Neural progenitor cell (in vitro differentiated cells): ENCODE measurements around the gene CHD6. TPM values are rescaled to one million over a fixed set of nuclear protein-coding genes. Genes with fewer than 3 reads are reported as not detected.
A peak's percentile ranks its signal among the peaks of the same experiment; 100 is the strongest.

Experiments used
- DNase-seq: peaks from one replicate; pipeline ENCODE4 v3.0.0-alpha.2; 2016; ENCODE audit warnings: low spot score
- H2AFZ ChIP-seq: fragments of 200-600 bp; sonication (generic); replicated peaks from 2 replicates; pipeline ENCODE4 v1.6.1; 2016; ENCODE audit warnings: antibody characterized with exemption
- H3F3A ChIP-seq: fragments of 200-600 bp; sonication (generic); 2 replicates; pipeline ENCODE4 v1.6.1; 2016; ENCODE audit warnings: antibody characterized with exemption, low read depth
- H3K27ac ChIP-seq: fragments of 200-600 bp; sonication (generic); 2 replicates; pipeline ENCODE4 v1.5.1; 2016; ENCODE audit warnings: mild to moderate bottlenecking
- H3K27me3 ChIP-seq: fragments of 200-600 bp; sonication (generic); 2 replicates; pipeline ENCODE4 v1.6.1; 2016; ENCODE audit warnings: mild to moderate bottlenecking, moderate library complexity
- H3K36me3 ChIP-seq: fragments of 200-600 bp; sonication (generic); 2 replicates; pipeline ENCODE4 v1.5.1; 2016
- H3K4me1 ChIP-seq: fragments of 200-600 bp; sonication (generic); 2 replicates; pipeline ENCODE4 v1.6.1; 2016; ENCODE audit warnings: mixed run types
- H3K4me2 ChIP-seq: fragments of 200-600 bp; sonication (generic); 2 replicates; pipeline ENCODE4 v1.6.1; 2016
- H3K4me3 ChIP-seq: fragments of 200-600 bp; sonication (generic); 2 replicates; pipeline ENCODE4 v1.5.1; 2016
- H3K79me2 ChIP-seq: fragments of 200-600 bp; sonication (generic); 2 replicates; pipeline ENCODE4 v1.6.1; 2016; ENCODE audit warnings: low read depth
- H3K9ac ChIP-seq: fragments of 200-600 bp; sonication (generic); 2 replicates; pipeline ENCODE4 v1.6.1; 2016
- H3K9me3 ChIP-seq: fragments of 200-600 bp; sonication (generic); 2 replicates; pipeline ENCODE4 v1.5.1; 2016; ENCODE audit warnings: low read depth
- H4K20me1 ChIP-seq: fragments of 200-600 bp; sonication (generic); 2 replicates; pipeline ENCODE4 v1.6.1; 2016; ENCODE audit warnings: low read depth
- H3K27ac Mint-ChIP-seq: 3 replicates; pipeline ENCODE4 v1.8.0; 2021; ENCODE audit warnings: mixed read lengths
- H3K27me3 Mint-ChIP-seq: 2 replicates; pipeline ENCODE4 v1.8.0; 2022; ENCODE audit warnings: low read depth, mild to moderate bottlenecking, inconsistent platforms, moderate library complexity, mixed read lengths; ENCODE audit not compliant: insufficient read depth
- H3K36me3 Mint-ChIP-seq: 3 replicates; pipeline ENCODE4 v1.8.0; 2021; ENCODE audit warnings: mixed read lengths
- H3K4me1 Mint-ChIP-seq: 3 replicates; pipeline ENCODE4 v1.8.0; 2021; ENCODE audit warnings: mixed read lengths
- H3K4me3 Mint-ChIP-seq: 3 replicates; pipeline ENCODE4 v1.8.0; 2021; ENCODE audit warnings: mild to moderate bottlenecking, moderate library complexity, mixed read lengths
- H3K9me3 Mint-ChIP-seq: 3 replicates; pipeline ENCODE4 v1.8.0; 2020; ENCODE audit warnings: mixed read lengths
- CTCF ChIP-seq: fragments of 200-600 bp; sonication (generic); IDR thresholded peaks from 2 replicates; pipeline ENCODE4 v1.5.1; 2017; ENCODE audit warnings: antibody characterized with exemption, mild to moderate bottlenecking
- EZH2 ChIP-seq: fragments of 200-600 bp; sonication (generic); IDR thresholded peaks from 2 replicates; pipeline ENCODE4 v1.6.1; 2017; ENCODE audit warnings: antibody characterized with exemption, mild to moderate bottlenecking, moderate library complexity
- EZH2phosphoT487 ChIP-seq: fragments of 200-600 bp; sonication (generic); IDR thresholded peaks from 2 replicates; pipeline ENCODE4 v1.6.1; 2017; ENCODE audit warnings: antibody characterized with exemption
- total RNA-seq: library from RNA; depleted of rRNA; stranded (reverse); fragments of >200 nt; gene quantifications from 2 replicates; pipeline ENCODE4 v1.2.3, GENCODE V29; 2015; ENCODE audit warnings: low replicate concordance

CHD6 gene
- total RNA-seq, 1 donor from 2014 or later = 76.1 TPM

- H3K27me3 ChIP-seq = no peaks in the 10 kb centered on the region
- no peak overlapping the region for H3K4me3 Mint-ChIP-seq
- no peak for DNase-seq
Observed at GRCh38 chr20:41655962-41656618, 37.9 kb upstream of the CHD6 start.

GRCh38 chr20:41654884-41655283 is 36.7 kb upstream of the CHD6 start:
- no peaks in the 10 kb centered on the region for H3K36me3 Mint-ChIP-seq
- H3K4me3 ChIP-seq = no peak overlapping the region
- H3K27me3 Mint-ChIP-seq = peaks cover 11% of the 10 kb centered on the region
- peak; percentile 61 for DNase-seq
- peaks cover 36% of the 10 kb centered on the region for H3K4me1 Mint-ChIP-seq
- H3K27me3 ChIP-seq = no peaks in the 10 kb centered on the region
- H3F3A ChIP-seq = no peaks in the 10 kb centered on the region
- peaks cover 8% of the 10 kb centered on the region for H3K4me1 ChIP-seq
- H3K9me3 Mint-ChIP-seq = no peaks in the 10 kb centered on the region
- H3K36me3 ChIP-seq = no peaks in the 10 kb centered on the region
- H3K9me3 ChIP-seq = no peaks in the 10 kb centered on the region
- H4K20me1 ChIP-seq = no peaks in the 10 kb centered on the region
- TF ChIP-seq EZH2phosphoT487 (no peak), CTCF (no peak), EZH2 (no peak)
- no peak overlapping the region for H3K9ac ChIP-seq
- no peak overlapping the region for H3K4me3 Mint-ChIP-seq
- no peak overlapping the region for H2AFZ ChIP-seq
- H3K27ac ChIP-seq = no peak overlapping the region
- no peak overlapping the region for H3K27ac Mint-ChIP-seq
- H3K4me2 ChIP-seq = no peak overlapping the region
- no peaks in the 10 kb centered on the region for H3K79me2 ChIP-seq

More at GRCh38 chr20:41655962-41656618, 37.9 kb upstream of the CHD6 start:
- H2AFZ ChIP-seq = no peak overlapping the region
- H3K4me3 ChIP-seq = no peak overlapping the region
- peaks cover 25% of the 10 kb centered on the region for H3K4me1 Mint-ChIP-seq
- no peaks in the 10 kb centered on the region for H4K20me1 ChIP-seq
- peaks cover 11% of the 10 kb centered on the region for H3K27me3 Mint-ChIP-seq
- H3K9me3 Mint-ChIP-seq = no peaks in the 10 kb centered on the region
- no peaks in the 10 kb centered on the region for H3K36me3 ChIP-seq
- no peaks in the 10 kb centered on the region for H3K79me2 ChIP-seq
- H3K27ac Mint-ChIP-seq = no peak overlapping the region
- H3F3A ChIP-seq = no peaks in the 10 kb centered on the region
- H3K36me3 Mint-ChIP-seq = no peaks in the 10 kb centered on the region
- H3K9me3 ChIP-seq = no peaks in the 10 kb centered on the region
- TF ChIP-seq EZH2phosphoT487 (no peak), EZH2 (no peak), CTCF (no peak)
- no peak overlapping the region for H3K9ac ChIP-seq
- H3K4me2 ChIP-seq = peak overlapping the region; percentile 22
- no peaks in the 10 kb centered on the region for H3K4me1 ChIP-seq
- no peak overlapping the region for H3K27ac ChIP-seq

GRCh38 chr20:41654292-41654691 is 36.1 kb upstream of the CHD6 start:
- H3K36me3 Mint-ChIP-seq = no peaks in the 10 kb centered on the region
- no peaks in the 10 kb centered on the region for H3F3A ChIP-seq
- TF ChIP-seq CTCF = no peak
- TF ChIP-seq EZH2phosphoT487 = no peak
- no peak for TF ChIP-seq EZH2
- H3K36me3 ChIP-seq = no peaks in the 10 kb centered on the region
- H3K9me3 Mint-ChIP-seq = no peaks in the 10 kb centered on the region
- H3K79me2 ChIP-seq = no peaks in the 10 kb centered on the region
- no peaks in the 10 kb centered on the region for H4K20me1 ChIP-seq
- no peak overlapping the region for H3K9ac ChIP-seq
- no peak overlapping the region for H3K4me3 Mint-ChIP-seq
- H3K27ac ChIP-seq = no peak overlapping the region
- H2AFZ ChIP-seq = no peak overlapping the region
- no peaks in the 10 kb centered on the region for H3K27me3 ChIP-seq
- no peak for DNase-seq
- H3K4me3 ChIP-seq = no peak overlapping the region
- H3K9me3 ChIP-seq = no peaks in the 10 kb centered on the region
- peaks cover 41% of the 10 kb centered on the region for H3K4me1 Mint-ChIP-seq
- H3K4me2 ChIP-seq = no peak overlapping the region
- H3K4me1 ChIP-seq = peaks cover 13% of the 10 kb centered on the region
- H3K27me3 Mint-ChIP-seq = peaks cover 11% of the 10 kb centered on the region
- H3K27ac Mint-ChIP-seq = peak overlapping the region; percentile 19
